Heart right ventricle (tissue), 16 donors: ENCODE results near the gene ADAMTS2. TPM values are rescaled to one million over a fixed set of nuclear protein-coding genes. Genes with fewer than 3 reads are reported as not detected.

Experiments used
- ATAC-seq, 8 donors: fragments of 200-7000 bp; cut with Tn5 transposase; one replicate each; pipeline ENCODE4 v1.9.1; 2020; ENCODE audit warnings: mild to moderate bottlenecking in 8 of 8, moderate library complexity in 8 of 8, moderate number of reproducible peaks in 1 of 8
- DNase-seq, 2 donors: peaks; one replicate each; pipeline ENCODE4 v3.0.0-alpha.2; 2020
- H3K27ac ChIP-seq, 10 donors: fragments of 200-600 bp; sonication (generic) in 2 of 10; one replicate each; pipeline versions ENCODE4 v1.5.0 to v1.8.0; 2020 to 2022; ENCODE audit warnings: mild to moderate bottlenecking in 3 of 10
- H3K27me3 ChIP-seq, 7 donors: fragments of 200-600 bp; one replicate each; pipeline ENCODE4 v1.8.0; 2021 to 2022; ENCODE audit warnings: mild to moderate bottlenecking in 2 of 7
- H3K36me3 ChIP-seq, 9 donors: fragments of 200-600 bp; sonication (generic) in 1 of 9; one replicate each; pipeline versions ENCODE4 v1.5.0 to v1.8.0; 2020 to 2022; ENCODE audit warnings: mild to moderate bottlenecking in 2 of 9
- H3K4me1 ChIP-seq, 9 donors: fragments of 200-600 bp; sonication (generic) in 1 of 9; one replicate each; pipeline versions ENCODE4 v1.5.0 to v1.8.0; 2020 to 2022; ENCODE audit warnings: mild to moderate bottlenecking in 4 of 9
- H3K4me3 ChIP-seq, 10 donors: fragments of 200-600 bp; sonication (generic) in 2 of 10; one replicate each; pipeline versions ENCODE4 v1.5.0 to v1.8.0; 2020 to 2022; ENCODE audit warnings: mild to moderate bottlenecking in 7 of 10, moderate library complexity in 2 of 10
- H3K9me3 ChIP-seq, 11 donors: fragments of 200-600 bp in 10 of 11; sonication (generic) in 2 of 11; one replicate each; pipeline versions ENCODE4 v1.5.0 to v1.8.0; 2013 to 2022; ENCODE audit warnings: mild to moderate bottlenecking in 2 of 11, control low read depth in 1 of 11, moderate library complexity in 1 of 11
- CTCF ChIP-seq, 9 donors: fragments of 200-600 bp; sonication (generic) in 2 of 9; IDR thresholded peaks; one replicate each; pipeline versions ENCODE4 v1.5.0 to v1.8.0; 2021 to 2022; ENCODE audit warnings: antibody characterized with exemption in 9 of 9, mild to moderate bottlenecking in 5 of 9, moderate library complexity in 1 of 9
- WGBS, 2 donors: extraction: QIAGEN DNeasy Blood & Tissue Kit; methylation state at CpG; one replicate each; pipeline ENCODE4 v1.1.7; 2013; ENCODE audit warnings: inconsistent platforms in 1 of 2; 5-methylcytosine and 5-hydroxymethylcytosine counted together
- intact Hi-C, 10 donors: fragments of 100-400 bp; cut with DNase I; formaldehyde crosslinking; loops; one replicate each; pipeline versions ENCODE4 v1.11.1 to v1.14.2; 2022
- polyA plus RNA-seq, 2 donors: library from polyadenylated mRNA; stranded (reverse); fragments of 200-250 nt; gene quantifications; one replicate each; pipeline ENCODE4 v1.2.3, GENCODE V29; 2013
- total RNA-seq, 10 donors: library from RNA; stranded (reverse); fragmentation: NEBNext Ultra II Directional in 3 of 10; extraction: Animal tissue kit (Norgen Biotek cat#: 25700) in 3 of 10; gene quantifications; one replicate each; pipeline versions ENCODE4 v1.2.1 to v1.2.4, GENCODE V29; 2021 to 2023
- donor health status: Arrhythmogenic right ventricular cardiomyopathy.
- donor health status: ischemic (EF 13 %, LVEDD 7.1; RV severe dilation, severe dysfunction).
- donor health status: healthy with polysubstance abuse.
- donor health status: DM: no; HTN: yes; CAD: no.
- donor health status: DM: no; HTN: no; CAD: no.
- donor health status: ischemic (EF 25% LVEDD 6.9; RV normal size, moderate dysfunction).
- donor health status: ischemic (EF 25% LVEDD 5.7; RV mildly dilated, moderate dysfunction).
- donor health status: healthy.
- donor health status: DM: yes; HTN: yes; CAD: no.
- donor health status: Ischemic cardiomyopathy.
- donor health status: ischemic (EF 35%, LVEDD 5.7; RV mildly dilated, moderate dysfunction).
- donor health status: nonischemic (EF 11% LVEDD 7.7; RV severe dilation, severe dysfunction).
- donor health status: DM: yes; HTN: yes; CAD: no.
- donor health status: PGD.
- donor health status: ischemic (EF 29% LVEDD 5.4; RV normal size, mild dysfunction).
- donor health status: nonischemic (EF 23%, LVEDD 6.1; RV moderate dilation, normal function).

Gene ADAMTS2
- total and polyA plus RNA-seq, 12 donors: 1.7 to 13.5 (median 3.9) TPM

- H3K27me3 ChIP-seq: peaks cover 0 to 18% (median 7%) of the 10 kb centered on the region in 7 donors
- ATAC-seq (no peak), DNase-seq (no peak)
- H3K4me1 ChIP-seq: no peaks in the 10 kb centered on the region
- peaks cover 0 to 22% (median 15%) of the 10 kb centered on the region in 11 donors for H3K9me3 ChIP-seq
- 72% methylated on average over 7 of the region's 7 CpGs for WGBS, 2 donors
- H3K27ac ChIP-seq: no peak overlapping the region
- intact Hi-C loops: no loop called here
- no peak overlapping the region for H3K4me3 ChIP-seq
- no peak for TF ChIP-seq CTCF (IDR thresholded peaks at IDR 0.05)
- H3K36me3 ChIP-seq: no peaks in the 10 kb centered on the region
These were observed 40.7 kb upstream of the ADAMTS2 start for GRCh38 chr5:179385914-179386313.

GRCh38 chr5:179382486-179382885 lies 37.2 kb upstream of the ADAMTS2 start:
- H3K27me3 ChIP-seq: peaks cover 0 to 14% (median 1%) of the 10 kb centered on the region in 7 donors
- intact Hi-C loops: no loop called here
- no peak overlapping the region for H3K4me3 ChIP-seq
- 93 to 94% methylated on average over 8 of the region's 8 CpGs for WGBS, 2 donors
- no peak for DNase-seq
- no peaks in the 10 kb centered on the region for H3K36me3 ChIP-seq
- no peak for ATAC-seq
- H3K27ac ChIP-seq: no peak overlapping the region
- no peaks in the 10 kb centered on the region for H3K9me3 ChIP-seq
- H3K4me1 ChIP-seq: no peaks in the 10 kb centered on the region
- no peak for TF ChIP-seq CTCF (IDR thresholded peaks at IDR 0.05)

- 87 to 89% methylated on average over 18 of the region's 18 CpGs for WGBS, 2 donors
- peaks cover 0 to 8% (median 0%) of the 10 kb centered on the region in 7 donors for H3K27me3 ChIP-seq
- no peaks in the 10 kb centered on the region for H3K9me3 ChIP-seq
- no peak overlapping the region for H3K27ac ChIP-seq
- DNase-seq: no peak
- TF ChIP-seq CTCF (IDR thresholded peaks at IDR 0.05): no peak
- no peaks in the 10 kb centered on the region for H3K36me3 ChIP-seq
- no peaks in the 10 kb centered on the region for H3K4me1 ChIP-seq
- no peak overlapping the region for H3K4me3 ChIP-seq
- intact Hi-C loops: no loop called here
- ATAC-seq: no peak
These were observed 36.4 kb upstream of the ADAMTS2 start for GRCh38 chr5:179381691-179382090.

- peaks cover 0 to 2% (median 0%) of the 10 kb centered on the region in 7 donors for H3K27me3 ChIP-seq
- WGBS, 2 donors: 87 to 90% methylated on average over 28 of the region's 28 CpGs
- TF ChIP-seq CTCF (IDR thresholded peaks at IDR 0.05): no peak
- no peaks in the 10 kb centered on the region for H3K4me1 ChIP-seq
- intact Hi-C loops: no loop called here
- H3K4me3 ChIP-seq: no peak overlapping the region
- H3K9me3 ChIP-seq: no peaks in the 10 kb centered on the region
- no peak overlapping the region for H3K27ac ChIP-seq
- DNase-seq: no peak
- H3K36me3 ChIP-seq: no peaks in the 10 kb centered on the region
- ATAC-seq: no peak
These were observed 35.2 kb upstream of the ADAMTS2 start for GRCh38 chr5:179380211-179381035.
